ENCODE measurements around the gene DMRT2. TPM values are rescaled to one million over a fixed set of nuclear protein-coding genes. Genes with fewer than 3 reads are reported as not detected.

The DMRT2 gene
- polyA plus RNA-seq, 4 donors, result 2.4 to 4.0 (median 2.8) TPM

- no peak for DNase-seq (ENCODE audit: low read depth in 4 of 4, low spot score in 3 of 4)
These were observed 3.3 kb upstream of the DMRT2 start for GRCh38 chr9:1046639-1047572.

- DNase-seq (ENCODE audit: low read depth in 4 of 4, low spot score in 3 of 4), result no peak
These were observed 2.4 kb upstream of the DMRT2 start for GRCh38 chr9:1047591-1048230.

- DNase-seq (ENCODE audit: low read depth in 4 of 4, low spot score in 3 of 4), result no peak
These were observed 1.9 kb upstream of the DMRT2 start for GRCh38 chr9:1048231-1048619.

GRCh38 chr9:1048811-1049210, 1.3 kb upstream of the DMRT2 start:
- DNase-seq (ENCODE audit: low read depth in 4 of 4, low spot score in 3 of 4), result no peak

GRCh38 chr9:1049641-1050040, 516 bp upstream of the DMRT2 start:
- no peak for DNase-seq (ENCODE audit: low read depth in 4 of 4, low spot score in 3 of 4)

- no peak for DNase-seq (ENCODE audit: low read depth in 4 of 4, low spot score in 3 of 4)
These were observed 1.0 kb downstream of the DMRT2 start for GRCh38 chr9:1051210-1051583.

GRCh38 chr9:1051584-1052275, 1.6 kb downstream of the DMRT2 start:
- no peak for DNase-seq (ENCODE audit: low read depth in 4 of 4, low spot score in 3 of 4)

GRCh38 chr9:1052365-1053281, 2.5 kb downstream of the DMRT2 start:
- DNase-seq (ENCODE audit: low read depth in 4 of 4, low spot score in 3 of 4), result no peak

- DNase-seq (ENCODE audit: low read depth in 4 of 4, low spot score in 3 of 4), result no peak
These were observed 3.1 kb downstream of the DMRT2 start for GRCh38 chr9:1053282-1053621.

- no peak for DNase-seq (ENCODE audit: low read depth in 4 of 4, low spot score in 3 of 4)
These were observed 3.8 kb downstream of the DMRT2 start for GRCh38 chr9:1053986-1054425.

GRCh38 chr9:1055166-1055565, 5.0 kb downstream of the DMRT2 start:
- DNase-seq (ENCODE audit: low read depth in 4 of 4, low spot score in 3 of 4), result no peak

- no peak for DNase-seq (ENCODE audit: low read depth in 4 of 4, low spot score in 3 of 4)
These were observed 7.8 kb downstream of the DMRT2 start for GRCh38 chr9:1057910-1058309.

GRCh38 chr9:1058826-1059487, 8.8 kb downstream of the DMRT2 start:
- no peak for DNase-seq (ENCODE audit: low read depth in 4 of 4, low spot score in 3 of 4)

- DNase-seq (ENCODE audit: low read depth in 4 of 4, low spot score in 3 of 4), result no peak
These were observed 15.0 kb downstream of the DMRT2 start for GRCh38 chr9:1065130-1065529.

GRCh38 chr9:1070692-1071091, 20.5 kb downstream of the DMRT2 start:
- no peak for DNase-seq (ENCODE audit: low read depth in 4 of 4, low spot score in 3 of 4)

- DNase-seq (ENCODE audit: low read depth in 4 of 4, low spot score in 3 of 4), result no peak
These were observed 21.6 kb downstream of the DMRT2 start for GRCh38 chr9:1071730-1072129.

- DNase-seq (ENCODE audit: low read depth in 4 of 4, low spot score in 3 of 4), result no peak
These were observed 23.3 kb downstream of the DMRT2 start for GRCh38 chr9:1073497-1073896.

GRCh38 chr9:1077616-1078015, 27.5 kb downstream of the DMRT2 start:
- DNase-seq (ENCODE audit: low read depth in 4 of 4, low spot score in 3 of 4), result no peak

- peak in 2 of 4 donors; percentile 4 to 14 for DNase-seq (ENCODE audit: low read depth in 4 of 4, low spot score in 3 of 4)
These were observed 33.3 kb downstream of the DMRT2 start for GRCh38 chr9:1083325-1083913.

- DNase-seq (ENCODE audit: low read depth in 4 of 4, low spot score in 3 of 4), result no peak
These were observed 34.9 kb downstream of the DMRT2 start for GRCh38 chr9:1085086-1085485.

Data from right renal pelvis (tissue), 4 donors.